SK-N-SH treated with all-trans-retinoic acid at 6 μM for 48 hours (cell line): ENCODE data around the gene INS.

Source experiments
- ARNTL ChIP-seq: fragments of 450-650 bp; formaldehyde crosslinking; IDR thresholded peaks from 2 replicates; pipeline ENCODE4 v1.5.0; 2020; ENCODE audit warnings: low read depth, mild to moderate bottlenecking, moderate library complexity, borderline replicate concordance
- CSDC2 ChIP-seq: fragments of 250-450 bp; sonication (Bioruptor Pico); IDR thresholded peaks from 2 replicates; pipeline ENCODE4 v1.5.0; 2020; ENCODE audit warnings: mild to moderate bottlenecking, moderate library complexity
- ESRRG ChIP-seq: fragments of 250-450 bp; sonication (Bioruptor Pico); IDR thresholded peaks from 2 replicates; pipeline ENCODE4 v1.6.1; 2021; ENCODE audit warnings: mild to moderate bottlenecking
- ISL1 ChIP-seq: fragments of 250-450 bp; sonication (Bioruptor Pico); IDR thresholded peaks from 2 replicates; pipeline ENCODE4 v2.1.2; 2022; ENCODE audit warnings: mild to moderate bottlenecking, moderate library complexity
- RARB ChIP-seq: fragments of 250-450 bp; sonication (Bioruptor Pico); IDR thresholded peaks from 2 replicates; pipeline ENCODE4 v1.8.0; 2021; ENCODE audit warnings: mild to moderate bottlenecking, moderate library complexity
- TOX ChIP-seq: fragments of 250-450 bp; sonication (Bioruptor Pico); IDR thresholded peaks from 2 replicates; pipeline ENCODE4 v1.8.0; 2021; ENCODE audit warnings: mild to moderate bottlenecking, moderate library complexity, borderline replicate concordance
- ZFP3 ChIP-seq: fragments of 250-450 bp; sonication (Bioruptor Pico); IDR thresholded peaks from 2 replicates; pipeline ENCODE4 v1.5.0; 2020; ENCODE audit warnings: mild to moderate bottlenecking, moderate library complexity
- ZFP30 ChIP-seq: fragments of 450-650 bp; formaldehyde crosslinking; IDR thresholded peaks from 2 replicates; pipeline ENCODE4 v1.5.0; 2022; ENCODE audit warnings: mild to moderate bottlenecking, moderate library complexity
- ZNF565 ChIP-seq: fragments of 450-650 bp; formaldehyde crosslinking; conservative IDR thresholded peaks from 2 replicates; pipeline ENCODE4 v1.5.0; 2020; ENCODE audit warnings: low read depth, mild to moderate bottlenecking, moderate library complexity
- ZNF70 ChIP-seq: fragments of 450-650 bp; formaldehyde crosslinking; IDR thresholded peaks from 2 replicates; pipeline ENCODE4 v1.5.0; 2020; ENCODE audit warnings: mild to moderate bottlenecking, moderate library complexity
- TF ChIP-seq, protein P1 (sequence below): fragments of 250-450 bp; sonication (Bioruptor Pico); IDR thresholded peaks from 2 replicates; pipeline ENCODE4 v1.5.1; 2021; ENCODE audit warnings: mild to moderate bottlenecking, moderate library complexity
- TF ChIP-seq, protein P2 (sequence below): fragments of 250-450 bp; sonication (Bioruptor Pico); IDR thresholded peaks from 2 replicates; pipeline ENCODE4 v1.8.0; 2020; ENCODE audit warnings: mild to moderate bottlenecking, moderate library complexity, borderline replicate concordance
- TF ChIP-seq, protein P3 (sequence below): fragments of 250-450 bp; sonication (Bioruptor Pico); IDR thresholded peaks from 2 replicates; pipeline ENCODE4 v1.5.0; 2020; ENCODE audit warnings: mild to moderate bottlenecking, moderate library complexity

DNA sequence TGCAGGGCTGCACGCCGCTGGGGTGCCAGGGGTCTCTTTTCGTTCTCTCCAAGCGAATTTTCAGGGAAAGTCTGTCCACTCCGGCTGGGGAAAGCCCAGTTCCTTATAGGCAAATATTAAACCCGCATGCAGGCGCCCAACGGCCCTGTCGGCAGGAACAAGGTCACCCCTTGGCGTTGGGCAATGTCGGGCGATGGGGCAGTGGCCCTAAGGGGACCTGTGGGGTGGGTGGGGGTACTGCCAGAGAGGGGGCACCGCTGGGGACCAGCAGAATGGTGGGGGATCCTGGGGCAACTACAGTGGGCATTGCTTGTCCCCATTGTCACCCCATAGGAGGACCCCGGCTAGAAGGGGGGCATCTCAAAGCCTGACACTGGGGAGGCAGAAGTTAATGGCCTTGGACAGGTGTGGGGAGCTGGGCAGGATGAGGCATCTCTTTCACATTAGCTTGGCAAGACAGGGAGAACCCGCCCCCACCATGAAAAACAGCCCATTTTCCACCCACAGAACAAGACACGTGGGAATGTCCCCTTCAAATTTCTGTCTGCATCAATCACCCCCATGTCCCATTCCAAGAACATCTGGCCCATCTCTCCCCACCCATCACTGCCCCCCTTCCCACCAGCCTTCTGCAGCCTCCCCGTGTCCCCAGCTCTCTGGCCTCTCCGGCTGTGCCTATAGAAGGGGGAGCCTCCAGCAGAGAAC, 16.3 kb downstream of the INS start:
- TF ChIP-seq, protein P1, sequence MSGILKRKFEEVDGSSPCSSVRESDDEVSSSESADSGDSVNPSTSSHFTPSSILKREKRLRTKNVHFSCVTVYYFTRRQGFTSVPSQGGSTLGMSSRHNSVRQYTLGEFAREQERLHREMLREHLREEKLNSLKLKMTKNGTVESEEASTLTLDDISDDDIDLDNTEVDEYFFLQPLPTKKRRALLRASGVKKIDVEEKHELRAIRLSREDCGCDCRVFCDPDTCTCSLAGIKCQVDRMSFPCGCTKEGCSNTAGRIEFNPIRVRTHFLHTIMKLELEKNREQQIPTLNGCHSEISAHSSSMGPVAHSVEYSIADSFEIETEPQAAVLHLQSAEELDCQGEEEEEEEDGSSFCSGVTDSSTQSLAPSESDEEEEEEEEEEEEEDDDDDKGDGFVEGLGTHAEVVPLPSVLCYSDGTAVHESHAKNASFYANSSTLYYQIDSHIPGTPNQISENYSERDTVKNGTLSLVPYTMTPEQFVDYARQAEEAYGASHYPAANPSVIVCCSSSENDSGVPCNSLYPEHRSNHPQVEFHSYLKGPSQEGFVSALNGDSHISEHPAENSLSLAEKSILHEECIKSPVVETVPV (CRISPR knock-in tag) = no peak
- TF ChIP-seq ZFP3 (no peak), CSDC2 (no peak), ZNF70 (CRISPR knock-in tag) (no peak), ZNF565 (no peak), RARB (CRISPR knock-in tag) (no peak), ARNTL (CRISPR knock-in tag) (no peak), ZFP30 (CRISPR knock-in tag) (no peak), ISL1 (CRISPR knock-in tag) (no peak), ESRRG (CRISPR knock-in tag) (no peak), TOX (CRISPR knock-in tag) (no peak)
- TF ChIP-seq, protein P2, sequence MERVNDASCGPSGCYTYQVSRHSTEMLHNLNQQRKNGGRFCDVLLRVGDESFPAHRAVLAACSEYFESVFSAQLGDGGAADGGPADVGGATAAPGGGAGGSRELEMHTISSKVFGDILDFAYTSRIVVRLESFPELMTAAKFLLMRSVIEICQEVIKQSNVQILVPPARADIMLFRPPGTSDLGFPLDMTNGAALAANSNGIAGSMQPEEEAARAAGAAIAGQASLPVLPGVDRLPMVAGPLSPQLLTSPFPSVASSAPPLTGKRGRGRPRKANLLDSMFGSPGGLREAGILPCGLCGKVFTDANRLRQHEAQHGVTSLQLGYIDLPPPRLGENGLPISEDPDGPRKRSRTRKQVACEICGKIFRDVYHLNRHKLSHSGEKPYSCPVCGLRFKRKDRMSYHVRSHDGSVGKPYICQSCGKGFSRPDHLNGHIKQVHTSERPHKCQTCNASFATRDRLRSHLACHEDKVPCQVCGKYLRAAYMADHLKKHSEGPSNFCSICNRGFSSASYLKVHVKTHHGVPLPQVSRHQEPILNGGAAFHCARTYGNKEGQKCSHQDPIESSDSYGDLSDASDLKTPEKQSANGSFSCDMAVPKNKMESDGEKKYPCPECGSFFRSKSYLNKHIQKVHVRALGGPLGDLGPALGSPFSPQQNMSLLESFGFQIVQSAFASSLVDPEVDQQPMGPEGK (CRISPR knock-in tag) = no peak
- TF ChIP-seq, protein P3, sequence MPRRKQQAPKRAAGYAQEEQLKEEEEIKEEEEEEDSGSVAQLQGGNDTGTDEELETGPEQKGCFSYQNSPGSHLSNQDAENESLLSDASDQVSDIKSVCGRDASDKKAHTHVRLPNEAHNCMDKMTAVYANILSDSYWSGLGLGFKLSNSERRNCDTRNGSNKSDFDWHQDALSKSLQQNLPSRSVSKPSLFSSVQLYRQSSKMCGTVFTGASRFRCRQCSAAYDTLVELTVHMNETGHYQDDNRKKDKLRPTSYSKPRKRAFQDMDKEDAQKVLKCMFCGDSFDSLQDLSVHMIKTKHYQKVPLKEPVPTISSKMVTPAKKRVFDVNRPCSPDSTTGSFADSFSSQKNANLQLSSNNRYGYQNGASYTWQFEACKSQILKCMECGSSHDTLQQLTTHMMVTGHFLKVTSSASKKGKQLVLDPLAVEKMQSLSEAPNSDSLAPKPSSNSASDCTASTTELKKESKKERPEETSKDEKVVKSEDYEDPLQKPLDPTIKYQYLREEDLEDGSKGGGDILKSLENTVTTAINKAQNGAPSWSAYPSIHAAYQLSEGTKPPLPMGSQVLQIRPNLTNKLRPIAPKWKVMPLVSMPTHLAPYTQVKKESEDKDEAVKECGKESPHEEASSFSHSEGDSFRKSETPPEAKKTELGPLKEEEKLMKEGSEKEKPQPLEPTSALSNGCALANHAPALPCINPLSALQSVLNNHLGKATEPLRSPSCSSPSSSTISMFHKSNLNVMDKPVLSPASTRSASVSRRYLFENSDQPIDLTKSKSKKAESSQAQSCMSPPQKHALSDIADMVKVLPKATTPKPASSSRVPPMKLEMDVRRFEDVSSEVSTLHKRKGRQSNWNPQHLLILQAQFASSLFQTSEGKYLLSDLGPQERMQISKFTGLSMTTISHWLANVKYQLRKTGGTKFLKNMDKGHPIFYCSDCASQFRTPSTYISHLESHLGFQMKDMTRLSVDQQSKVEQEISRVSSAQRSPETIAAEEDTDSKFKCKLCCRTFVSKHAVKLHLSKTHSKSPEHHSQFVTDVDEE = no peak
